ENCODE data around the gene PLEKHM3. TPM values are rescaled to one million over a fixed set of nuclear protein-coding genes. Genes with fewer than 3 reads are reported as not detected.

The PLEKHM3 gene
- total and polyA plus RNA-seq, 2 donors (not counting 3 experiments of a cell fraction or from before 2014, with no cell fraction given), result 3.1 to 9.1 TPM

- Histone ChIP-seq H3K9me3 (replicated peaks; ENCODE audit: control insufficient read depth, insufficient read depth, low read length) (no peaks in the 10 kb centered on the region), H3K4me1 (ENCODE audit: control insufficient read depth, extremely low read depth, insufficient read depth, low read length) (peaks cover 11% of the 10 kb centered on the region), H3K36me3 (ENCODE audit: control insufficient read depth in 2 of 2, extremely low read depth in 1 of 2, insufficient read depth in 2 of 2, low read length in 2 of 2) (no peaks in the 10 kb centered on the region), H3K79me2 (ENCODE audit: control insufficient read depth, insufficient read depth, low read length) (no peaks in the 10 kb centered on the region), H3K9ac (replicated peaks; ENCODE audit: extremely low read depth, insufficient read depth, low read length) (peak overlapping the region; percentile 14), H3K4me3 (replicated peaks in 1 of 3; ENCODE audit: insufficient read depth in 1 of 3, low read depth in 1 of 3, low read length in 3 of 3) (no peak overlapping the region), H3K9me1 (replicated peaks; ENCODE audit: control insufficient read depth, extremely low read depth, insufficient read depth, low read length) (no peaks in the 10 kb centered on the region), H3K27ac (ENCODE audit: insufficient read depth, low read depth, low read length) (peak overlapping the region; percentile 54), H3K27me3 (ENCODE audit: control insufficient read depth in 2 of 2, insufficient read depth in 2 of 2, low read length in 2 of 2) (no peaks in the 10 kb centered on the region), H4K20me1 (replicated peaks; ENCODE audit: control insufficient read depth, extremely low read depth, insufficient read depth, low read length) (no peaks in the 10 kb centered on the region), H3K4me2 (ENCODE audit: insufficient read depth, low read length) (peak overlapping the region; percentile 59), H2AFZ (ENCODE audit: low read depth, low read length) (no peak overlapping the region)
- no TSS peak for BruUV-seq (replicated peaks)
- intact Hi-C loops (cut with micrococcal nuclease), result loop anchor here (1.0 kb wide), 1 partner anchor 19 kb away; no protein-coding TSS in a partner anchor
- TF ChIP-seq MYC (IDR thresholded peaks at IDR 0.05; ENCODE audit: low read depth, low read length), result no peak
- peak; percentile 30 for TF ChIP-seq JUN (IDR thresholded peaks at IDR 0.05; ENCODE audit: borderline replicate concordance, insufficient read depth, insufficient read length, low read depth)
- TF ChIP-seq EZH2 (IDR thresholded peaks at IDR 0.05; ENCODE audit: borderline replicate concordance, low read depth, low read length, severe bottlenecking), result no peak
- TF ChIP-seq CTCF (IDR thresholded peaks at IDR 0.05; ENCODE audit: extremely low read depth in 1 of 2, insufficient read depth in 1 of 2, low read depth in 1 of 2, low read length in 2 of 2), result no peak
- TF ChIP-seq FOS (IDR thresholded peaks at IDR 0.05; ENCODE audit: borderline replicate concordance, insufficient read depth, low read length), result peak; percentile 7
- DNase-seq (ENCODE audit: low read depth, low spot score) (peak; percentile 61), FAIRE-seq (peak; percentile 76)
- ChIA-PET POLR2A (no interaction called here), CTCF (interaction anchor here (0.5 to 1.5 kb wide), 3 partner anchors 19 to 94 kb away, joined by 3 to 5 read pairs (median 3); no protein-coding TSS in a partner anchor)
- dilution Hi-C loops (cut with MboI; ENCODE audit: extremely low pct_ligation_motif_present, low sequenced_read_pairs), result no loop called here
Observed at GRCh38 chr2:207828361-207829057, 196.8 kb downstream of the PLEKHM3 start.
